Mucosa of descending colon (tissue), 3 donors: ENCODE measurements around the gene ATXN3L. TPM values are rescaled to one million over a fixed set of nuclear protein-coding genes. Genes with fewer than 3 reads are reported as not detected.

Experiments
- ATAC-seq: fragments of 200-7000 bp; cut with Tn5 transposase; one replicate; pipeline ENCODE4 v1.9.1; 2020; ENCODE audit warnings: mild to moderate bottlenecking, moderate library complexity
- DNase-seq, 3 donors: peaks; one replicate each; pipeline ENCODE4 v3.0.0-alpha.2; 2020
- H3K36me3 ChIP-seq: fragments of 200-600 bp; one replicate; pipeline ENCODE4 v1.8.0; 2021; ENCODE audit warnings: low read depth, mild to moderate bottlenecking
- H3K4me1 ChIP-seq: fragments of 200-600 bp; one replicate; pipeline ENCODE4 v1.8.0; 2021; ENCODE audit warnings: low read depth, mild to moderate bottlenecking
- H3K4me3 ChIP-seq: fragments of 200-600 bp; one replicate; pipeline ENCODE4 v1.8.0; 2021; ENCODE audit warnings: mild to moderate bottlenecking
- H3K9me3 ChIP-seq: fragments of 200-600 bp; one replicate; pipeline ENCODE4 v1.8.0; 2021; ENCODE audit warnings: mild to moderate bottlenecking
- CTCF ChIP-seq: fragments of 200-600 bp; IDR thresholded peaks from one replicate; pipeline ENCODE4 v1.8.0; 2022; ENCODE audit warnings: antibody characterized with exemption, mild to moderate bottlenecking
- intact Hi-C, 2 donors: fragments of 100-400 bp; cut with DNase I in 1 of 2; cut with micrococcal nuclease in 1 of 2; formaldehyde crosslinking; loops; one replicate each; pipeline versions ENCODE4 v1.11.0 to v1.11.1; 2022; cut with DNase I, micrococcal nuclease
- total RNA-seq, 3 donors: library from RNA; stranded (reverse); fragmentation: NEBNext Ultra II Directional in 2 of 3; extraction: Animal tissue kit (Norgen Biotek cat#: 25700) in 2 of 3; gene quantifications; one replicate each; pipeline versions ENCODE4 v1.2.1 to v1.2.4, GENCODE V29; 2021 to 2023
- donor health status: DM: no; HTN: no; CAD: no; lungs with moderate emphysema.
- donor health status: DM: no; HTN: no; CAD: no.
- donor health status: DM: no; HTN: yes; CAD: no.

Gene ATXN3L
- total RNA-seq, 3 donors from 2014 or later: not detected

- Histone ChIP-seq H3K36me3 (no peaks in the 10 kb centered on the region), H3K9me3 (no peaks in the 10 kb centered on the region), H3K4me1 (no peaks in the 10 kb centered on the region), H3K4me3 (no peak overlapping the region)
- TF ChIP-seq CTCF: no peak
- DNase-seq (no peak), ATAC-seq (no peak)
- intact Hi-C loops: no loop called here
These were observed 21.7 kb upstream of the ATXN3L start for GRCh38 chrX:13341491-13342101.

DNA sequence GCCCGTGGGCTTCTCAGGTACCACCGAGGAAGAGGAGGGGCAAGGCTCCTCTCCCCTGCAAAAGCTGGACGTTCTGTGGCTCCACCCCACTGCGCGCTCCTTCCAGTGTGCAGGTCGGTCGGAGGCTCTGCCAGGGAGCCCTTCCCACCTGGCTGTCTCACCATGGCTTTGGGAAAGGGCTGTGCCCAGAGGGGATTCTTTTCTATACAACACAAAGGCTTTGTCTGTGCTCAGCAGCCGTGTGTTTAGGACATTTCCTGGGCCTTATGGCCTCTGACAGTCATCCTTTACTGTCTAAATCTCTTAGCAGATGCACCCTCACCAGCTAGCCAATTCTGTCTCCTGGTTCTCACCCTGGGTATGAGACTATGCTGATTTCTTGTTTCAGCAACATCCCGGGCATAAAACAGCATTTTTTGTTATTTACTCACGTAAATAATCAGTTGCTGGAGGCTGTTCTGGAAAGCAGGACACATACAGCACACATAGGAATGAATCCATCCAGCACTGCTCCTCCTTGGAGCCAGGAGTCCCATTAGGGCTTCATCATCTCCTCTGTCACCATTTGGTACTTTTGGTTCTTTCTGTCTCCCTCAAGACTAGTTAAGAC is 20.4 kb upstream of the ATXN3L start:
- H3K36me3 ChIP-seq: no peaks in the 10 kb centered on the region
- intact Hi-C loops: no loop called here
- TF ChIP-seq CTCF: no peak
- H3K4me1 ChIP-seq: no peaks in the 10 kb centered on the region
- no peak for DNase-seq
- no peak overlapping the region for H3K4me3 ChIP-seq
- H3K9me3 ChIP-seq: no peaks in the 10 kb centered on the region
- ATAC-seq: no peak

DNA sequence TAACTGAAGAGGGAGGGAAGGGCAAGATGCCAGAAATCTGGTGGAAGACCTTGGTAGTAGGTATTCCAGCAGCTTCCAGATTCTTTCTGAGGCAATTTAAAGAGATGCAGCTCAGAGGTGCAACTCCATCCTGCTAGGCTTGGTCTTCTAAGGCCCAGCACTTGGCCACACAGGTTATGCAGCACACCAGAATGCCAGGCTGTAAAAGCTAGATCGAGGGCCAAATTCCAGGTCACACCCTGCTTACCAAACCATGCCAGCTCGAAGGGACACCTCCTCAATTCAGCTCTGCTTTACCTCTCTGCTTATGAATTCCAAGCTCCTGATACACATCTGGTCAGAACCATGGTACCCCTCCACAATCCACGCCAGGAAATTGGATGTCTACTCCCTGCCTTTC is 19.8 kb upstream of the ATXN3L start:
- Histone ChIP-seq H3K4me3 (no peak overlapping the region), H3K9me3 (no peaks in the 10 kb centered on the region), H3K4me1 (no peaks in the 10 kb centered on the region), H3K36me3 (no peaks in the 10 kb centered on the region)
- intact Hi-C loops: no loop called here
- DNase-seq: peak in 2 of 3 donors; percentile 37 to 45
- TF ChIP-seq CTCF: no peak
- ATAC-seq: peak; percentile 91

DNA sequence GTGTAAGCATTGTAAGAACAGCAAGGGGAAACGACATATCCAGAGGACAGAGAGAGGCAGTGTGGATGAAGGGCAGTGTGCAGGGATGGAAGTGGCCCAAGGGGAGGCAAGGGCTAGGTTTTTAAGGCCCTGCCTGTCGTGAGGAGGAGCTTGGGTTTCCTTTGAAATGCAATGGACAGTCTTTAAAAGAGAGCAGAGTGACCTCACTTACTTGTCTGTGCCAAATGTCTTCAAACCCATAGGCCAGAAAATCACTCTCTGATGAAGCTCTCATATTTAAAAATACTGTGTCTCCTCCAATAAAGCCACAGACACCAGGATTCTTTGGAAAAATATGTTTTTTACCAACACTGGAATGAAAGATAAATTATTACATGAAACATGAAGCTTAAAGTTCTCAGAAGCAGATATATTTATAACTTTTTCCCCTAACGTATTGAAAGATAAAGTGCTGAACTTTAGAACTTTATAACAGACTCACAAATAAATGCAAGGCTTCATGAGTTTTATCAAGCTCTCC is 19.2 kb upstream of the ATXN3L start:
- no peak for TF ChIP-seq CTCF

GRCh38 chrX:13334491-13334890 is 14.6 kb upstream of the ATXN3L start:
- no peaks in the 10 kb centered on the region for H3K9me3 ChIP-seq
- no peak for ATAC-seq
- no peak for TF ChIP-seq CTCF
- no peaks in the 10 kb centered on the region for H3K36me3 ChIP-seq
- no peak for DNase-seq
- no peaks in the 10 kb centered on the region for H3K4me1 ChIP-seq
- intact Hi-C loops: no loop called here
- H3K4me3 ChIP-seq: no peak overlapping the region

More for the DNA sequence above, 19.2 kb upstream of the ATXN3L start:
- Histone ChIP-seq H3K9me3 (no peaks in the 10 kb centered on the region), H3K4me1 (no peaks in the 10 kb centered on the region), H3K36me3 (no peaks in the 10 kb centered on the region), H3K4me3 (no peak overlapping the region)
- DNase-seq (no peak), ATAC-seq (no peak)
- intact Hi-C loops: no loop called here
